H1 (cell line): ENCODE data around the gene GFPT1. TPM values are rescaled to one million over a fixed set of nuclear protein-coding genes. Genes with fewer than 3 reads are reported as not detected.

Source experiments
- CTCF ChIA-PET: fragments of 300-600 bp; sonication (Branson Sonifier 250); formaldehyde crosslinking; loops from one replicate; lab custom pipeline; 2021; ENCODE audit not compliant: partially characterized antibody; lab: Charles Lee
- POLR2A ChIA-PET: fragments of 300-600 bp; sonication (Branson Sonifier 250); formaldehyde crosslinking; loops from one replicate; lab custom pipeline; 2021; ENCODE audit warnings: inconsistent platforms; ENCODE audit not compliant: partially characterized antibody; lab: Charles Lee
- DNase-seq, 2 experiments: peaks; one replicate each; pipeline versions ENCODE4 v3.0.0 to v3.0.0-alpha.2; 2010 to 2022; ENCODE audit warnings: low spot score in 2 of 2, low read depth in 1 of 2, mixed read lengths in 1 of 2
- FAIRE-seq: peaks from 2 replicates; lab custom pipeline; 2011; peaks lifted over from hg19 to GRCh38; lab: Jason Lieb, UNC
- H2AFZ ChIP-seq: 2 replicates; pipeline ENCODE4 v1.8.1; 2012; ENCODE audit warnings: low read length, inconsistent platforms
- H2AK5ac ChIP-seq: 2 replicates; pipeline ENCODE4 v1.6.1; 2013; ENCODE audit warnings: low read depth, low read length
- H2BK120ac ChIP-seq: replicated peaks from 2 replicates; pipeline ENCODE3; 2013; ENCODE audit warnings: low read depth, low read length, inconsistent platforms
- H2BK12ac ChIP-seq: 2 replicates; pipeline ENCODE4 v1.6.1; 2013; ENCODE audit warnings: low read depth, low read length
- H2BK15ac ChIP-seq: 2 replicates; pipeline ENCODE4 v1.6.1; 2013; ENCODE audit warnings: low read length
- H2BK20ac ChIP-seq: 2 replicates; pipeline ENCODE4 v1.6.1; 2013; ENCODE audit warnings: low read length
- H2BK5ac ChIP-seq: 2 replicates; pipeline ENCODE4 v1.6.1; 2013; ENCODE audit warnings: low read depth, low read length
- H3K14ac ChIP-seq: 2 replicates; pipeline ENCODE4 v1.6.1; 2013; ENCODE audit warnings: inconsistent platforms; ENCODE audit not compliant: insufficient read length
- H3K18ac ChIP-seq: 2 replicates; pipeline ENCODE4 v1.6.1; 2013; ENCODE audit warnings: low read length; ENCODE audit errors: extremely low read depth
- H3K23ac ChIP-seq: 2 replicates; pipeline ENCODE4 v1.6.1; 2013; ENCODE audit warnings: inconsistent platforms; ENCODE audit not compliant: insufficient read length
- H3K23me2 ChIP-seq: 2 replicates; pipeline ENCODE4 v1.6.1; 2013; ENCODE audit warnings: low read depth, low read length
- H3K27ac ChIP-seq: 2 replicates; pipeline ENCODE4 v1.6.1; 2011; ENCODE audit warnings: low read depth, low read length, inconsistent platforms
- H3K27me3 ChIP-seq, 4 experiments: replicated peaks in 1 of 4; 1 replicate in 1 of 4; 2 replicates in 3 of 4; pipeline versions ENCODE4 v1.6.1 to v1.8.1; 2011 to 2013; ENCODE audit warnings: low read length in 3 of 4, mild to moderate bottlenecking in 3 of 4, inconsistent platforms in 2 of 4, mixed read lengths in 2 of 4, moderate library complexity in 1 of 4; ENCODE audit not compliant: control insufficient read depth in 3 of 4, insufficient read depth in 3 of 4; ENCODE audit errors: extremely low read depth in 1 of 4
- H3K36me3 ChIP-seq, 4 experiments: 2 replicates each; pipeline versions ENCODE4 v1.6.1 to v1.8.1; 2011 to 2013; ENCODE audit warnings: mild to moderate bottlenecking in 4 of 4, low read length in 3 of 4, moderate library complexity in 2 of 4, control low read depth in 1 of 4, inconsistent platforms in 1 of 4; ENCODE audit not compliant: insufficient read depth in 4 of 4, control insufficient read depth in 2 of 4
- H3K4ac ChIP-seq: replicated peaks from 2 replicates; pipeline ENCODE3; 2013; ENCODE audit warnings: low read length, low read depth, mixed read lengths, inconsistent platforms; ENCODE audit not compliant: insufficient read length
- H3K4me1 ChIP-seq, 4 experiments: replicated peaks in 1 of 4; 1 replicate in 1 of 4; 2 replicates in 3 of 4; pipeline versions ENCODE4 v1.6.1 to v1.8.1; 2011 to 2013; ENCODE audit warnings: low read length in 3 of 4, inconsistent platforms in 2 of 4, mixed read lengths in 1 of 4; ENCODE audit not compliant: insufficient read depth in 4 of 4, control insufficient read depth in 3 of 4
- H3K4me2 ChIP-seq, 2 experiments: 2 replicates each; pipeline versions ENCODE4 v1.6.1 to v1.8.1; 2011 to 2013; ENCODE audit warnings: low read depth in 2 of 2, low read length in 2 of 2, control low read depth in 1 of 2, inconsistent platforms in 1 of 2, mild to moderate bottlenecking in 1 of 2; ENCODE audit not compliant: insufficient read depth in 1 of 2
- H3K4me3 ChIP-seq, 4 experiments: fragments of 200-600, 300-600 bp in 1 of 4; sonication (generic), shearing (Covaris generic), sonication (Bioruptor Twin) in 1 of 4; 2 replicates each; pipeline versions ENCODE4 v1.5.1 to v1.8.1; 2011 to 2016; ENCODE audit warnings: low read length in 4 of 4, low read depth in 3 of 4, control low read depth in 2 of 4, inconsistent platforms in 2 of 4, mild to moderate bottlenecking in 2 of 4, mixed read lengths in 1 of 4, moderate library complexity in 1 of 4; ENCODE audit not compliant: insufficient read depth in 2 of 4; ENCODE audit errors: extremely low read depth in 1 of 4
- H3K56ac ChIP-seq: replicated peaks from 2 replicates; pipeline ENCODE3; 2013; ENCODE audit warnings: low read depth, mild to moderate bottlenecking, mixed read lengths, low read length, inconsistent platforms; ENCODE audit not compliant: insufficient read length
- H3K79me1 ChIP-seq: 2 replicates; pipeline ENCODE4 v1.6.1; 2013; ENCODE audit warnings: low read depth, low read length, control low read depth
- H3K79me2 ChIP-seq, 2 experiments: 2 replicates each; pipeline versions ENCODE4 v1.6.1 to v1.8.1; 2012 to 2013; ENCODE audit warnings: low read length in 2 of 2, mild to moderate bottlenecking in 2 of 2, inconsistent platforms in 1 of 2; ENCODE audit not compliant: insufficient read depth in 2 of 2, control insufficient read depth in 1 of 2
- H3K9ac ChIP-seq, 4 experiments: replicated peaks in 1 of 4; 1 replicate in 1 of 4; 2 replicates in 3 of 4; pipeline versions ENCODE4 v1.6.1 to v1.8.1; 2011 to 2013; ENCODE audit warnings: low read depth in 3 of 4, low read length in 3 of 4, control low read depth in 2 of 4, mild to moderate bottlenecking in 2 of 4, moderate library complexity in 2 of 4, inconsistent platforms in 1 of 4; ENCODE audit errors: extremely low read depth in 1 of 4
- H3K9me3 ChIP-seq, 2 experiments: 2 replicates each; pipeline versions ENCODE4 v1.6.1 to v1.8.1; 2012 to 2013; ENCODE audit warnings: mild to moderate bottlenecking in 2 of 2, moderate library complexity in 2 of 2, control low read depth in 1 of 2, inconsistent platforms in 1 of 2, low read depth in 1 of 2, low read length in 1 of 2, mixed read lengths in 1 of 2; ENCODE audit not compliant: insufficient read depth in 2 of 2
- H4K20me1 ChIP-seq, 2 experiments: replicated peaks in 1 of 2; 2 replicates each; pipeline versions ENCODE3 to v1.8.1; 2011 to 2013; ENCODE audit warnings: inconsistent platforms in 2 of 2, low read length in 2 of 2, mild to moderate bottlenecking in 1 of 2; ENCODE audit not compliant: insufficient read depth in 2 of 2, control insufficient read depth in 1 of 2
- H4K5ac ChIP-seq: 2 replicates; pipeline ENCODE4 v1.6.1; 2013; ENCODE audit warnings: low read length, low read depth, mixed read lengths, inconsistent platforms; ENCODE audit not compliant: insufficient read length
- H4K8ac ChIP-seq: 2 replicates; pipeline ENCODE4 v1.8.0; 2013; ENCODE audit warnings: mild to moderate bottlenecking, moderate library complexity, low read length, inconsistent platforms; ENCODE audit not compliant: insufficient read depth; ENCODE audit errors: extremely low read depth
- H4K91ac ChIP-seq: replicated peaks from 2 replicates; pipeline ENCODE3; 2013; ENCODE audit warnings: low read length, mixed read lengths, inconsistent platforms; ENCODE audit not compliant: insufficient read length
- EP300 ChIP-seq, 2 experiments: IDR thresholded peaks; 1 replicate in 1 of 2; 2 replicates in 1 of 2; pipeline ENCODE4 v1.6.1; 2011 to 2012; ENCODE audit warnings: low read depth in 2 of 2, low read length in 2 of 2, mild to moderate bottlenecking in 2 of 2, borderline replicate concordance in 1 of 2, inconsistent platforms in 1 of 2, moderate library complexity in 1 of 2
- HDAC2 ChIP-seq, 2 experiments: fragments of 300-600 bp in 1 of 2; sonication (generic) in 1 of 2; IDR thresholded peaks; 2 replicates each; pipeline ENCODE4 v1.6.1; 2011 to 2012; ENCODE audit warnings: low read depth in 2 of 2, low read length in 2 of 2, mild to moderate bottlenecking in 2 of 2, moderate library complexity in 2 of 2, borderline replicate concordance in 1 of 2, inconsistent platforms in 1 of 2
- JUND ChIP-seq: IDR thresholded peaks from 2 replicates; pipeline ENCODE4 v1.6.1; 2011; ENCODE audit warnings: mild to moderate bottlenecking, improper control_type of control experiment, low read length
- MAFK ChIP-seq: IDR thresholded peaks from 2 replicates; pipeline ENCODE4 v1.6.1; 2012; ENCODE audit warnings: low read depth, mild to moderate bottlenecking, improper control_type of control experiment, low read length
- NANOG ChIP-seq: IDR thresholded peaks from 2 replicates; pipeline ENCODE4 v1.6.1; 2011; ENCODE audit warnings: low read length, low read depth, mild to moderate bottlenecking, inconsistent platforms; ENCODE audit not compliant: insufficient read depth, poor library complexity, severe bottlenecking
- POLR2A ChIP-seq, 2 experiments: IDR thresholded peaks; 1 replicate in 1 of 2; 2 replicates in 1 of 2; pipeline ENCODE4 v1.6.1; 2011; ENCODE audit warnings: low read depth in 2 of 2, low read length in 2 of 2, mild to moderate bottlenecking in 2 of 2; ENCODE audit errors: control extremely low read depth in 1 of 2
- SIN3A ChIP-seq, 2 experiments: IDR thresholded peaks in 1 of 2; conservative IDR thresholded peaks in 1 of 2; 2 replicates each; pipeline ENCODE4 v1.6.1; 2011 to 2012; ENCODE audit warnings: low read length in 2 of 2, improper control_type of control experiment in 1 of 2, low read depth in 1 of 2, mild to moderate bottlenecking in 1 of 2
- SRF ChIP-seq: IDR thresholded peaks from 2 replicates; pipeline ENCODE4 v1.6.1; 2011; ENCODE audit warnings: mild to moderate bottlenecking, low read depth, low read length, moderate library complexity
- polyA plus RNA-seq, 7 experiments: library from polyadenylated mRNA; depleted of rRNA in 3 of 7; stranded (reverse) in 5 of 7; unstranded in 2 of 7; fragments of >200 nt in 5 of 7; fragments of 200-250 nt in 2 of 7; gene quantifications; 1 replicate in 5 of 7; 2 replicates in 1 of 7; 4 replicates in 1 of 7; pipeline versions ENCODE4 v1.2.1 to v1.2.3, GENCODE V29; 2011 to 2013; ENCODE audit warnings: missing spikeins in 2 of 7, mixed read lengths in 2 of 7
- total RNA-seq: library from RNA; stranded (reverse); fragmentation: NEBNext Ultra II Directional; extraction: Animal tissue kit (Norgen Biotek cat#: 25700); gene quantifications from 2 replicates; pipeline ENCODE4 v1.2.1, GENCODE V29; 2021
- TF ChIP-seq, protein P1 (sequence below): IDR thresholded peaks from 2 replicates; pipeline ENCODE4 v1.6.1; 2011; ENCODE audit warnings: low read depth, mild to moderate bottlenecking, low read length; ENCODE audit not compliant: insufficient read depth

GFPT1 gene
- total and polyA plus RNA-seq, 2 of the 8 experiments (the other 6 are each of a cell fraction or from before 2014, with no cell fraction given) = 13.3 to 76.2 TPM

DNA sequence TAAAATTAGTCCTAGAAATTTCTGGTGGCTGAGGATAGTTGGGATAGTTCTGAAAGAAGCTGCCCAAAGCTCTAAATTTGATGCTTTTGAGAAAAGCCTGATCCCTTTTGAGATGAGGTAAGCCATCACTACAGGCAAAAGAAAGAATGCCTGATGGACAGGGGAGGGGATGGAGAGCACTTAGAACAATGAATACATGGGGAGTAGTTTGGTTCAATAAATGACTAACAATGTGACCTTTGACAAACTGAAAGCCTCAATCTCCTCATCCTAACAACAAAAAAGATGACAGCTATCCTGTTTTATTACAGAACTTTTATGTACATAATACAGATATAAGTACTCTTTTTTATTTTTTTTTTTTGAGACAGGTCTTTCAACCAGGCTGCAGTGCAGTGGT, 42.7 kb downstream of the GFPT1 start:
- Histone ChIP-seq H3K23ac (no peak overlapping the region), H3K27ac (no peak overlapping the region), H2AK5ac (no peak overlapping the region), H4K91ac (no peak overlapping the region), H3K79me1 (no peaks in the 10 kb centered on the region), H3K23me2 (no peaks in the 10 kb centered on the region), H3K4ac (no peak overlapping the region), H2BK20ac (no peak overlapping the region), H3K56ac (no peak overlapping the region), H3K27me3 (no peaks in the 10 kb centered on the region), H4K5ac (no peak overlapping the region), H3K9ac (no peak overlapping the region), H3K9me3 (no peaks in the 10 kb centered on the region), H4K20me1 (no peaks in the 10 kb centered on the region), H2BK15ac (no peak overlapping the region), H2AFZ (no peak overlapping the region), H2BK12ac (no peak overlapping the region), H3K14ac (no peak overlapping the region), H3K4me3 (no peak overlapping the region), H2BK120ac (no peak overlapping the region), H4K8ac (no peak overlapping the region), H3K79me2 (no peaks in the 10 kb centered on the region), H2BK5ac (no peak overlapping the region), H3K4me1 (no peaks in the 10 kb centered on the region), H3K36me3 (peaks cover 2 to 85% (median 43%) of the 10 kb centered on the region in 4 experiments), H3K18ac (no peak overlapping the region), H3K4me2 (no peak overlapping the region)
- FAIRE-seq (no peak), DNase-seq (no peak)
- ChIA-PET CTCF (no interaction called here), POLR2A (no interaction called here)
- TF ChIP-seq SIN3A (conservative IDR thresholded peaks at IDR 0.05 in 1 of 2, IDR thresholded peaks at IDR 0.05 in 1 of 2; ENCODE audit: low read depth in 1 of 2, low read length in 2 of 2) = no peak
- no peak for TF ChIP-seq SRF
- TF ChIP-seq MAFK = no peak
- TF ChIP-seq POLR2A (IDR thresholded peaks at IDR 0.05; ENCODE audit: control extremely low read depth in 1 of 2, low read depth in 2 of 2, low read length in 2 of 2) = no peak
- TF ChIP-seq, protein P1, sequence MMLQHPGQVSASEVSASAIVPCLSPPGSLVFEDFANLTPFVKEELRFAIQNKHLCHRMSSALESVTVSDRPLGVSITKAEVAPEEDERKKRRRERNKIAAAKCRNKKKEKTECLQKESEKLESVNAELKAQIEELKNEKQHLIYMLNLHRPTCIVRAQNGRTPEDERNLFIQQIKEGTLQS = no peak
- TF ChIP-seq EP300 (IDR thresholded peaks at IDR 0.05; ENCODE audit: borderline replicate concordance in 1 of 2, low read depth in 2 of 2, low read length in 2 of 2) = no peak
- no peak for TF ChIP-seq JUND
- no peak for TF ChIP-seq HDAC2 (IDR thresholded peaks at IDR 0.05; ENCODE audit: borderline replicate concordance in 1 of 2, low read depth in 2 of 2, low read length in 2 of 2)
- TF ChIP-seq NANOG = no peak
